GM21825 (cell line): Measurements from ENCODE around the gene GCKR.

ENCODE experiments used
- ATAC-seq: cut with Tn5 transposase; IDR thresholded peaks from one replicate; pipeline ENCODE4 v1.9.1; 2021; ENCODE audit warnings: mild to moderate bottlenecking, moderate library complexity; ENCODE audit not compliant: unreplicated experiment

The GCKR gene

DNA sequence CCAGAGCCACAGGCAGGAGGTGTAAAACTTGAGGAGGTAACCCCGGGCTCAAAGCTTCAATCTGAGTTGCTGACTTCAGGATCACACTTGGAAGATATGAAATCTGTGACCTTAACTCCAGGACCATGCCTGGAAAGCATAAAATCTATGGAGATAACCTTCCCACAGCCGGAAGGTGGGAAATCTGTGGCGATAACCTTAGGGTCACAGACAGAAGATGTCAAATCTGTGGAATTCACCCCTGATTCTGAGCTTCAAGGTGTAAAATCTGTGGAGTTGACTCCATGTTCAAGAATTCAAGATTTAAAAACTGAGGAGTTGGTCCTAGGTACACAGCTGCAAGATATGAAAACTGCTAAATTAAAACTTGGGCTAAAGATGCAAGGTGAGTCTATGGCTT is 74.6 kb downstream of the GCKR start:
- no peak for ATAC-seq

DNA sequence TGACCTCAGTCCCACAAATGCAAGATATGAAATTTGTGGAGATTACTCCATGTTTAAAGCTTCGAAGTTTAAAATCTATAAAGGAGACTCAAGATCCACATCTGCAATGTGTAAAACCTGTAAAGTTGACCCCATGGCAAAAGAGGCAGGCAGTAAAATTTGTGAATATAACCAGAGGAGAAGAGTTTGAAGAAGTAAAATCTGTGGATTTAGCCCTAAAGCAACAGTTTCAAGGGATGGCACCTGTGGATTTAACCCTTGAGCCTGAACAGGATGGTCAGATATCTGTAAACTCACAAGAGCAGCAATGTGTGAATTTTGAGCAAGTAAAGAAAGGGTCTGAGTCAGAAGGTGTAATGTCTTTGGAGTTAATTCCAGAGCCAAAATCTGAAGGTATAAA is 75.0 kb downstream of the GCKR start:
- ATAC-seq = no peak

DNA sequence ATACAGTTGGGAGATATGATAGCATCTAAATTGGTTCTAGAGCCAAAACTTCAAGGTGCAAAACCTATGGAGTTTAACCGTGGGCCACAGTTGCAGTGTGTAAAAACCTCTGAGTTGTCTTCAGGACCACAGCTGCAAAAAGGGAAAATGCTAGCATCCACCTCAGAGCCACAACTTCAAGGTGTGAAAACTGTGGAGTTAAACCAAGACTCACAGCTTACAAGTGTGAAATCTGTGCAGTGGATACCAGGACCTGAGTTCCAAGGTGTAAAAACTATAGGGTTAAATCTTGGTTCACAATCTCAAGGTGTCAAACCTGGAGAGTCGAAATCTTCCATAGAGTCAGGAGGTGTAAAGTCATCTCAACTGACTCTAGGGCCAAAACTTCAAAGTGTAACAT is 75.8 kb downstream of the GCKR start:
- no peak for ATAC-seq

DNA sequence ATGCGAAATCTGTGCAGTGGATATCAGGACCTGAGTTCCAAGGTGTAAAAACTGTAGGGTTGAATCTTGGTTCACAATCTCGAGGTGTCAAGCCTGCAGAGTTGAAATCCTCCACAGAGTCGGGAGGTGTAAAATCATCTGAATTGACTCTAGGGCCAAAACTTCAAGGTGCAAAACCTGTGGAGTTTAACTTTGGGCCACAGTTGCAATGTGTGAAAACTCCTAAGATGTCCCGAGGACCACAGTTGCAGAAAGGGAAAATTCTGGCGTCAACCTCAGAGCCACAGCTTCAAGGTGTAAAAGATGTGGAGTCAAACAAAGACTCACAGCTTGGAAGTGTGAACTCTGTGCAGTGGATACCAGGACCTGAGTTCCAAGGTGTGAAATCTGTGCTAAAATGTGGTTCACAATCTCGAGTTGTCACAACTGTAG is 76.4 kb downstream of the GCKR start:
- no peak for ATAC-seq
